ENCODE data around the gene ZNF770.

The ZNF770 gene, protein sequence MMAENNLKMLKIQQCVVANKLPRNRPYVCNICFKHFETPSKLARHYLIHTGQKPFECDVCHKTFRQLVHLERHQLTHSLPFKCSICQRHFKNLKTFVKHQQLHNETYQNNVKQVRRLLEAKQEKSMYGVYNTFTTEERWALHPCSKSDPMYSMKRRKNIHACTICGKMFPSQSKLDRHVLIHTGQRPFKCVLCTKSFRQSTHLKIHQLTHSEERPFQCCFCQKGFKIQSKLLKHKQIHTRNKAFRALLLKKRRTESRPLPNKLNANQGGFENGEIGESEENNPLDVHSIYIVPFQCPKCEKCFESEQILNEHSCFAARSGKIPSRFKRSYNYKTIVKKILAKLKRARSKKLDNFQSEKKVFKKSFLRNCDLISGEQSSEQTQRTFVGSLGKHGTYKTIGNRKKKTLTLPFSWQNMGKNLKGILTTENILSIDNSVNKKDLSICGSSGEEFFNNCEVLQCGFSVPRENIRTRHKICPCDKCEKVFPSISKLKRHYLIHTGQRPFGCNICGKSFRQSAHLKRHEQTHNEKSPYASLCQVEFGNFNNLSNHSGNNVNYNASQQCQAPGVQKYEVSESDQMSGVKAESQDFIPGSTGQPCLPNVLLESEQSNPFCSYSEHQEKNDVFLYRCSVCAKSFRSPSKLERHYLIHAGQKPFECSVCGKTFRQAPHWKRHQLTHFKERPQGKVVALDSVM

DNA sequence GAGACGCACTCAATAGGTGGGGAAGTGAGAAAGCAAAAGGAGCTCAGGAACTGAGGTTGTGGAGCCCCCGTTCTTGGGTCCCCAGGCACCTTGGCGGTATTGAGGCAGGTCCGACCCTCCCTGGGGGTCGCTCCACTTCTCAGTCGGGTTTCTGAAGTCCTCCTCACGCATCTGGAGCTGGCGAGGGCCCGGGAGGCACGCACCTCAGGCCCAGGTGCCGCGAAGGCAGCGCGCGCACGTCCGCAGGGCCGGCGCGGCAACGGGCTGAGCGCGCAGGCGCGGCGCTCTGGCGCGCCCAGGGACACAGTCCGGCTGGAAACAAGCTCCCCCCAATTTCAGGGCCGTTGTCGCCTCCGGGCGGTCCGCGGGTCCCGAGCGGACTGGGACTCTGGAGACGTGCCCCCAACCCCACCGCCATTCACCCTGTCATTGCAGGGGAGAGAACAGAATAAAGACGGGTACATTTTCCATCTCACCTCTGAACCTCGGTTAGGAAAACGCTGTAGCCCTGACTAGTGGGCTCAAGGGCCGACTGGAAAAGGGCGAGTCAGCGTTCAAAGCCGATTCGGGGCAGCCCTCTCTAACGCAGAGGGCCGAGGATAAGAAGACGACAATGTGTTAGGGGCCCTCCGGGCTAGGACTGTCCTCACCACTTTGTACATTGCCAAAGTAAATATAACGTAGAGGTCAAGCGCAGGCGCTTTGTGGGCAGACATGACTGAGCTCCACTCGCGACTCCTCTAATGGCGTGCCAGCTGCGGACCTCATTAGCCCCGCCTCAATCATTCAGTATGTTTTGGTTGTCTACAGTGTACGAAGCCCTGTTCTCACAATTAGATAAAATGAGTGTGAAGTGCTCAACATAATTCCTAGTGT is at the start of gene ZNF770:
TSS of gene ZNF770 (minus strand) at position 261 of the 876 bp plus-strand sequence. CDS start 4,853 bp downstream, outside the sequence.
- peaks cover 10 to 34% of the 10 kb centered on the region in 2 donors for H3K4me1 ChIP-seq (ENCODE audit: control insufficient read depth in 1 of 2, insufficient read depth in 2 of 2, low read length in 2 of 2)

DNA sequence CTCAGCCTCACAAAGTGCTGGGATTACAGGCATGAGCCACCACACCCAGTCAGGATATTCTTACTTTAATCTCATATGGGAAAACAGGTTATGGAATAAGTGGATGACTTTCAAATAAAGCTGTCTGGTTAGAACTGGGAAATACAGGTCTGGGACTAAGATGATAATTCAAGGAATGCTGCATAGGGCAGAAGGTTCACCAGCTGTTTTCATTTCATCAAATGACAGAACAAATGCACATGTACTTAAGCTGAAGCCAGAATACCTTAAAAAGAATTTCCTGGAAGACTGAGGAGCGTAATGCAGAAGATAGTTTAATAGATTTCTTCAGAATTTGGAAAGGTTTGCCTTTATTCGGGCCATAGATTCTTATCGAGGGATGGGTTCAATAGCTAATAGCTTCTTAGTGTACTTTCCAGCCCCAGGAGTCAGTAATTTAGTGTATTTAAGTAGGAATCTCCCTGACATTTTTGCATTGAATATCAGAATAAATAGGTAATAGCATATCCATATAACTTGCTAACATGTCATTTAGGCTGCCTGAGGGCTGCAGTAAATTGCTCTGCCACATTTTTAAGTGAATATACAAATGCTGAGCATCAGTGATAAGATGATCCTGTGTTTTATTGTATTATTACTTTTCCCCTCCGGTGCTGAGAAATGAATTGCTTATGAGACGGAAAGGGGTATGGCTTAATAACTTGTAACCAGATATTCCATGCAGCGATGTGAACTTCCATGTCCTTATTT is 40.3 kb upstream of the ZNF770 start:
- Histone ChIP-seq H3K27ac (ENCODE audit: low read length) (no peak overlapping the region), H3K4me1 (ENCODE audit: control insufficient read depth in 1 of 2, insufficient read depth in 2 of 2, low read length in 2 of 2) (no peaks in the 10 kb centered on the region), H3K4me3 (ENCODE audit: low read depth in 1 of 2, low read length in 2 of 2) (no peak overlapping the region), H3K36me3 (ENCODE audit: control insufficient read depth in 1 of 2, insufficient read depth in 2 of 2, low read length in 2 of 2) (no peaks in the 10 kb centered on the region), H3K27me3 (ENCODE audit: low read depth, low read length) (no peaks in the 10 kb centered on the region), H3K9me3 (ENCODE audit: control insufficient read depth in 1 of 2, low read length in 2 of 2) (no peaks in the 10 kb centered on the region)

More for the DNA sequence above, at the start of gene ZNF770:
- Histone ChIP-seq H3K36me3 (ENCODE audit: control insufficient read depth in 1 of 2, insufficient read depth in 2 of 2, low read length in 2 of 2) (no peaks in the 10 kb centered on the region), H3K27me3 (ENCODE audit: low read depth, low read length) (no peaks in the 10 kb centered on the region), H3K27ac (ENCODE audit: low read length) (peak within 1 kb of the TSS; percentile 100), H3K9me3 (ENCODE audit: control insufficient read depth in 1 of 2, low read length in 2 of 2) (no peaks in the 10 kb centered on the region), H3K4me3 (ENCODE audit: low read depth in 1 of 2, low read length in 2 of 2) (peak within 1 kb of the TSS; percentile 79 to 100)

DNA sequence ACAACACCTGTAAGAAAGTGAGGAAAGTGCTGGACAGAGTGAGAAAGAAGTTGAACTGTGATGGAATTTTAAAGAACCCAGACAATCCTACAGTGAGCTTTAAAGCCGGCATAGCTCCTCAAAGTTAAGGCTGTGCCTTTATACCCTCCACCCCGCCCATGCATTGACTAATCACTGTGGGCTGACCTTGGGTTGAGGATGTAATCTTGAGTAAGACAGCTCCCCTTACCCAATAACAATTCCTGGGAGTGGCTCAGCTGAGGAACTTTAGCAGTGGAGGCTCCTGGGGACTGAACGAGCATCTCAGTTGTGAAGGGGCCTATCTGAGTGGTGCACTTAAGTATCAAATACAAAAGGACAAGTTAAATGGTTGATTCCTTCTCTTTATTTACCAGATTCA is 35.7 kb upstream of the ZNF770 start:
- Histone ChIP-seq H3K27ac (ENCODE audit: low read length) (no peak overlapping the region), H3K4me1 (ENCODE audit: control insufficient read depth in 1 of 2, insufficient read depth in 2 of 2, low read length in 2 of 2) (no peaks in the 10 kb centered on the region), H3K9me3 (ENCODE audit: control insufficient read depth in 1 of 2, low read length in 2 of 2) (no peaks in the 10 kb centered on the region), H3K4me3 (ENCODE audit: low read depth in 1 of 2, low read length in 2 of 2) (no peak overlapping the region), H3K27me3 (ENCODE audit: low read depth, low read length) (no peaks in the 10 kb centered on the region), H3K36me3 (ENCODE audit: control insufficient read depth in 1 of 2, insufficient read depth in 2 of 2, low read length in 2 of 2) (no peaks in the 10 kb centered on the region)

DNA sequence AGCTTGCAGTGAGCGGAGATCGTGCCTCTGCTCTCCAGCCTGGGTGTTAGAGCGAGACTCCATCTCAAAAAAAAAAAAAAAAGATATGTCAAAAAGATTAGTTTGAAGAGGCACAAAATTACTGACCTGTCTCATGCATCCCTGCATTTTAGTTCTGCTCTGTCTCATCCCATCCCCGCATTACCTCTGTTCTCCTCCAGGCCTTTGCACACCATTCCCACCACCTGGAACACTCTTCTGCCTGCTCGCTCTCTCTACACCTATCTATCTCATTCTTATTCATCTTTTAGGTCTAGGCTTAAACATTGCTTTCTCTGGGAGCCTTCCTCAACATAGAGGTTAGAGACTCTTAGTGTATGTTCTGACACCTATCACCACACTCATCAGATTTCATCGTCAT is 32.9 kb upstream of the ZNF770 start:
- H3K4me3 ChIP-seq (ENCODE audit: low read depth in 1 of 2, low read length in 2 of 2) = no peak overlapping the region

DNA sequence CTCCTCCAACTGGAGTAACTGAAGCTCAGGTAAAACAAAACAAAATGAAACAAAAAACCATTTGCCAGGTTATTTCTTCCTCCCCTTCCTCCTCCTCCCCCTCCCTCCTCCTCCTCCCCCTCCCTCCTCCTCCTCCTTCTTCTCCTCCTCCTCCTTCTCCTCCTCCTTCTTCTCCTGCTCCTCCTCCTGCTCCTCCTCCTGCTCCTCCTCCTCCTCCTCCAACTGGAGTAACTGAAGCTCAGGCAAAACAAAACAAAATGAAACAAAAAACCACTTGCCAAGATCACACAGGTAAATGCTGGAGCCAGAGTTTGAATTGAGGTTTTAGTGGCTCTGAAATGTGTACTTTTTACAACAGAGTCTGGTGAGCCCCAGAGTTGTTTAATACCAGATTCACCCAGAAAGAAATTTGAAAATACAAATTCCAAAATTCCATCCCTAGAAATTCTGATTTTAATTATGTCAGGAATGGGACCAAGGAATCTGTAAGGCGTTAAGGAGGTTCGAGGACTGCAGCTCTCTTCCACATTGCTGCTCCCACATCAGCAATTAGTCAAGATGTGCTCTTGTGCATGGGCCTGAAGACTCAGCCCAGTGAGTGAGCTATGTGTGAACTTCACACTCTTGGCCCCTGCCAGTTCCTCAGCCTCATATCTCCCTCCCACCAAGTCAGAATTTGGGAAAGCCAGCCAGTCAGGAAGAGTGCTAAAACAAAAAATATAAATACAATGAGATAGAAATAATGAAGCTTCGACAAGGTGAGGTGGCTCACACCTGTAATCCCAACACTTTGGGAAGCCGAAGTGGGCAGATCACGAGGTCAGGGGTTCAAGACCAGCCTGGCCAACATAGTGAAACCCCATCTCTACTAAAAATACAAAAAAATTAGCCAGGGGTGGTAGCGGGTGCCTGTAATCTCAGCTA is 31.6 kb upstream of the ZNF770 start:
- Histone ChIP-seq H3K36me3 (ENCODE audit: control insufficient read depth in 1 of 2, insufficient read depth in 2 of 2, low read length in 2 of 2) (no peaks in the 10 kb centered on the region), H3K27ac (ENCODE audit: low read length) (no peak overlapping the region), H3K4me1 (ENCODE audit: control insufficient read depth in 1 of 2, insufficient read depth in 2 of 2, low read length in 2 of 2) (no peaks in the 10 kb centered on the region), H3K9me3 (ENCODE audit: control insufficient read depth in 1 of 2, low read length in 2 of 2) (no peaks in the 10 kb centered on the region), H3K27me3 (ENCODE audit: low read depth, low read length) (no peaks in the 10 kb centered on the region), H3K4me3 (ENCODE audit: low read depth in 1 of 2, low read length in 2 of 2) (no peak overlapping the region)

More for the DNA sequence above, 32.9 kb upstream of the ZNF770 start:
- no peaks in the 10 kb centered on the region for H3K36me3 ChIP-seq (ENCODE audit: control insufficient read depth in 1 of 2, insufficient read depth in 2 of 2, low read length in 2 of 2)
- H3K27me3 ChIP-seq (ENCODE audit: low read depth, low read length) = no peaks in the 10 kb centered on the region
- H3K9me3 ChIP-seq (ENCODE audit: control insufficient read depth in 1 of 2, low read length in 2 of 2) = no peaks in the 10 kb centered on the region
- no peak overlapping the region for H3K27ac ChIP-seq (ENCODE audit: low read length)
- no peaks in the 10 kb centered on the region for H3K4me1 ChIP-seq (ENCODE audit: control insufficient read depth in 1 of 2, insufficient read depth in 2 of 2, low read length in 2 of 2)

DNA sequence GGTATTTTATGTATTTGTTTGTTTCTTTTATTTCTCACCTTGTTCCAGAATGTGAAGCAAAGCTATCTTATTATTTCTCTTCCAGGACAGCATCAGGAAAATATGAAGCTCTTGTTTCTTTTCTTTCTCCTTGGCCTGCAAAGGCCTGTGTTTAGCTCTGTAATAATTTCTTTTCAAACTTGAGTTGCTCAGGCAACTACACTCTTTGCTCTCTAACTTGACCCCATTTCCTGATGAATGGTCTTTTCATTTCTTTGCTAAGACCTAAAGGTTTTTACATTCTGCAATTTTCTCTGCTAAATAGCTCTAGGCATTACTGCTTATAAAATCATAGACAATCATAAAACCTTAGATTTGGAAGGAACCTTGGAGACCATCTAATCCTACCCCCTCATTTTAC is 26.2 kb upstream of the ZNF770 start:
- H3K9me3 ChIP-seq (ENCODE audit: control insufficient read depth in 1 of 2, low read length in 2 of 2) = no peaks in the 10 kb centered on the region
- H3K36me3 ChIP-seq (ENCODE audit: control insufficient read depth in 1 of 2, insufficient read depth in 2 of 2, low read length in 2 of 2) = no peaks in the 10 kb centered on the region
- no peak overlapping the region for H3K27ac ChIP-seq (ENCODE audit: low read length)
- H3K27me3 ChIP-seq (ENCODE audit: low read depth, low read length) = no peaks in the 10 kb centered on the region
- no peak overlapping the region for H3K4me3 ChIP-seq (ENCODE audit: low read depth in 1 of 2, low read length in 2 of 2)
- H3K4me1 ChIP-seq (ENCODE audit: control insufficient read depth in 1 of 2, insufficient read depth in 2 of 2, low read length in 2 of 2) = no peaks in the 10 kb centered on the region

DNA sequence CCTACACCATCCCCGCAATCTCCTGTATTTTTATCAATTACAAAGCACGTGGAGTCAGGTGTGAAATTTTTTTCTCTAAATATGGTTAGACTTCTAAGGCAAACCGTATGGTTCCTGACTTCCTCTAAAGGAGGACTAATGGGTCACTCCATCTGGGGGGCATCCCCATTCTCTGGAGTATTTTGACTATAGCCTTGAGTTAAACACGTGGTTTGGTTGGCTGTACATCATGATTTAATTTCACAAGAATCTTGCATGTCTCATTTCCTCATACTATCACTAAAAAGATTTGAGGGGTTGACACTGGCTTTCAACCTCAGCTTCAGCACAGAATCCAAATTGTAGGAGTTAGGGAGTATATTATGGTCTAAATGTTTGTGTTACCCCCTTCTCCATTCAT is 25.3 kb upstream of the ZNF770 start:
- Histone ChIP-seq H3K27ac (ENCODE audit: low read length) (no peak overlapping the region), H3K27me3 (ENCODE audit: low read depth, low read length) (no peaks in the 10 kb centered on the region)

DNA sequence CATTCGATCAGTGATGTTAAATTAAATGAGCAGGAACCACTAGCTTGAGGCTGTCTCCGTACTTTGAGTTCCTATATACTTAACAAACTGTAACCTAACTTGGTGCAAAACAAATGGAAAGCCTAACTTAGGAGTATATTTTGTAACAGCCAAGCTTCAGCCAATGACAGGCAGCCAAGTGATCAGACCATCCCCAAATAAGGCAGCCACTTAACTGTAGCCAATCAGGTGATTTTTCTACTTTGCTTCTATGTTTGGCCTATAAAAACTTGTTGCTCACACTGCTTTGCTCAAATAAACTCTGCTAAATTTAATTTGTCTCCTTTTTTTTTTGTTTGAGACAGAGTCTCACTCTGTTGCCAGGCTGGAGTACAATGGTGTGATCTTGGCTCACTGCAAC is 19.3 kb upstream of the ZNF770 start:
- Histone ChIP-seq H3K27ac (ENCODE audit: low read length) (no peak overlapping the region), H3K27me3 (ENCODE audit: low read depth, low read length) (no peaks in the 10 kb centered on the region)

More for the DNA sequence above, 25.3 kb upstream of the ZNF770 start:
- Histone ChIP-seq H3K4me3 (ENCODE audit: low read depth in 1 of 2, low read length in 2 of 2) (no peak overlapping the region), H3K4me1 (ENCODE audit: control insufficient read depth in 1 of 2, insufficient read depth in 2 of 2, low read length in 2 of 2) (no peaks in the 10 kb centered on the region), H3K9me3 (ENCODE audit: control insufficient read depth in 1 of 2, low read length in 2 of 2) (no peaks in the 10 kb centered on the region), H3K36me3 (ENCODE audit: control insufficient read depth in 1 of 2, insufficient read depth in 2 of 2, low read length in 2 of 2) (no peaks in the 10 kb centered on the region)

DNA sequence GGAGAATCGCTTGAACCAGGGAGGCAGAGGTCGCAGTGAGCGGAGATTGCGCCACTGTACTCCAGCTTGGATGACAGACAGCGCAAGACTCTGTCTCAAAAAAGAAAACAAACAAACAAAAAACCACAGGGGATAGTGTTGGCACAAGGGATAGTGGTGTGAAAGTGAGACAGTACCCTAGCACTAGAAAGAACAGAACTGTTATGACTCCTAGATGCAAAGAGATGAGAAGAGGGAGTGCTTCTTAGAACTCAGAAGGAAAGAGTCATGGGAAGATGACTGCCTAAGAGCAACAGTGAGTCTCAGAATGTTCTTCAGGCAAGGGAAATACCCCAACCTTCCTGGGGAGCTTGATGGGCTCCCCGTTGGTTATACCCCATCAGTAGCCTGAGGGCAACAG is 17.8 kb upstream of the ZNF770 start:
- H3K27ac ChIP-seq (ENCODE audit: low read length) = no peak overlapping the region
- no peaks in the 10 kb centered on the region for H3K36me3 ChIP-seq (ENCODE audit: control insufficient read depth in 1 of 2, insufficient read depth in 2 of 2, low read length in 2 of 2)
- no peaks in the 10 kb centered on the region for H3K4me1 ChIP-seq (ENCODE audit: control insufficient read depth in 1 of 2, insufficient read depth in 2 of 2, low read length in 2 of 2)
- no peak overlapping the region for H3K4me3 ChIP-seq (ENCODE audit: low read depth in 1 of 2, low read length in 2 of 2)
- no peaks in the 10 kb centered on the region for H3K9me3 ChIP-seq (ENCODE audit: control insufficient read depth in 1 of 2, low read length in 2 of 2)
- no peaks in the 10 kb centered on the region for H3K27me3 ChIP-seq (ENCODE audit: low read depth, low read length)

More for the DNA sequence above, 19.3 kb upstream of the ZNF770 start:
- no peaks in the 10 kb centered on the region for H3K4me1 ChIP-seq (ENCODE audit: control insufficient read depth in 1 of 2, insufficient read depth in 2 of 2, low read length in 2 of 2)
- H3K9me3 ChIP-seq (ENCODE audit: control insufficient read depth in 1 of 2, low read length in 2 of 2) = no peaks in the 10 kb centered on the region
- H3K4me3 ChIP-seq (ENCODE audit: low read depth in 1 of 2, low read length in 2 of 2) = no peak overlapping the region
- H3K36me3 ChIP-seq (ENCODE audit: control insufficient read depth in 1 of 2, insufficient read depth in 2 of 2, low read length in 2 of 2) = no peaks in the 10 kb centered on the region

DNA sequence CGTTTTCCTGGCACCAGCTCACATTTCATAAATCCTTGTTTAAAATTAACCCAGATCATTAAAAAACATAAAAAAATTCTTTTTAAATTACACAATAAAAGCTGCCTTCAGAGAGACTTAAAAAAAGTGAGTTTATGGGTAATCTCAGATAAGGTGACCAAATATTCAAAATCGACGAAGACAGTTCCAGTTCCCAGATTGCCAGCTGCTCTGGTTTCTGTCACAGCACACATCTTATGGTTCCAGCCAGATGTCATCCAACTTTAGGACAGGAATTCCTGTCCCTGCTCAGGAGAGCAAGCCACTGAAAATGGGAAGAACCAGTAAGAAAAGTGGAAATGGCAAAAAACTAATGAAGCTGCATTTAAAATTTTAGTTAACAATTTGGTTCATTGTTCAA is 15.8 kb upstream of the ZNF770 start:
- H3K36me3 ChIP-seq (ENCODE audit: control insufficient read depth in 1 of 2, insufficient read depth in 2 of 2, low read length in 2 of 2) = no peaks in the 10 kb centered on the region

More for the DNA sequence above, 15.8 kb upstream of the ZNF770 start:
- no peak overlapping the region for H3K27ac ChIP-seq (ENCODE audit: low read length)
- H3K4me1 ChIP-seq (ENCODE audit: control insufficient read depth in 1 of 2, insufficient read depth in 2 of 2, low read length in 2 of 2) = no peaks in the 10 kb centered on the region
- H3K27me3 ChIP-seq (ENCODE audit: low read depth, low read length) = no peaks in the 10 kb centered on the region
- H3K9me3 ChIP-seq (ENCODE audit: control insufficient read depth in 1 of 2, low read length in 2 of 2) = no peaks in the 10 kb centered on the region
- no peak overlapping the region for H3K4me3 ChIP-seq (ENCODE audit: low read depth in 1 of 2, low read length in 2 of 2)

Measured in muscle layer of duodenum (tissue), 2 donors.